GM18502 (cell line): ENCODE data around the gene UBE4B.
A peak's percentile ranks its signal among the peaks of the same experiment; 100 is the strongest.
"Not testable (repeated sequence)": the region's sequence is repeated elsewhere in the genome, so short reads cannot be mapped to it uniquely, and the experiment has no call there.

Experiments used
- ATAC-seq: cut with Tn5 transposase; IDR thresholded peaks from one replicate; pipeline ENCODE4 v1.9.1; 2021; ENCODE audit warnings: mild to moderate bottlenecking; ENCODE audit not compliant: unreplicated experiment, poor library complexity

Gene UBE4B

GRCh38 chr1:10204003-10204642 lies 171.4 kb downstream of the UBE4B start:
- ATAC-seq: no peak

GRCh38 chr1:10205206-10205605 lies 172.4 kb downstream of the UBE4B start:
- not testable (repeated sequence) for ATAC-seq

- ATAC-seq: no peak
These were observed 175.1 kb downstream of the UBE4B start for GRCh38 chr1:10207810-10208209.

- no peak for ATAC-seq
These were observed 175.8 kb downstream of the UBE4B start for GRCh38 chr1:10208537-10208936.

- no peak for ATAC-seq
These were observed 176.8 kb downstream of the UBE4B start for GRCh38 chr1:10209590-10209904.

- ATAC-seq: peak; percentile 98
These were observed 177.4 kb downstream of the UBE4B start, which contains the start of gene KIF1B for GRCh38 chr1:10209905-10210810. TSS of gene KIF1B (plus strand) at chr1:10210570. CDS start at chr1:10232329, 21,759 bp downstream.

GRCh38 chr1:10210841-10211804 lies 178.4 kb downstream of the UBE4B start:
- peak; percentile 15 for ATAC-seq

- no peak for ATAC-seq
These were observed 179.2 kb downstream of the UBE4B start for GRCh38 chr1:10211805-10212410.

- ATAC-seq: no peak
These were observed 179.7 kb downstream of the UBE4B start for GRCh38 chr1:10212476-10212875.

- ATAC-seq: no peak
These were observed 180.5 kb downstream of the UBE4B start for GRCh38 chr1:10213186-10213705.

GRCh38 chr1:10216090-10216749 lies 183.5 kb downstream of the UBE4B start:
- ATAC-seq: no peak

GRCh38 chr1:10217748-10218441 lies 185.1 kb downstream of the UBE4B start:
- ATAC-seq: no peak

GRCh38 chr1:10220200-10220599 lies 187.4 kb downstream of the UBE4B start:
- ATAC-seq: no peak

- not testable (repeated sequence) for ATAC-seq
These were observed 187.9 kb downstream of the UBE4B start for GRCh38 chr1:10220657-10221056.

- ATAC-seq: no peak
These were observed 192.8 kb downstream of the UBE4B start for GRCh38 chr1:10225573-10225972.

GRCh38 chr1:10228528-10228927 lies 195.8 kb downstream of the UBE4B start:
- no peak for ATAC-seq

GRCh38 chr1:10229903-10230302 lies 197.1 kb downstream of the UBE4B start:
- ATAC-seq: no peak
